ENCODE measurements around the gene ARID1B.

ARID1B gene

GRCh38 chr6:156946370-156946936 is 169.3 kb downstream of the ARID1B start:
- no peak for DNase-seq

- no peak for DNase-seq
Measured at GRCh38 chr6:156948277-156948676, 171.1 kb downstream of the ARID1B start.

- no peak for DNase-seq
Measured at GRCh38 chr6:156948807-156949206, 171.6 kb downstream of the ARID1B start.

- no peak for DNase-seq
Measured at GRCh38 chr6:156949376-156949775, 172.2 kb downstream of the ARID1B start.

- no peak for DNase-seq
Measured at GRCh38 chr6:156950084-156950483, 172.9 kb downstream of the ARID1B start.

- no peak for DNase-seq
Measured at GRCh38 chr6:156950531-156950930, 173.4 kb downstream of the ARID1B start.

- no peak for DNase-seq
Measured at GRCh38 chr6:156952401-156952800, 175.2 kb downstream of the ARID1B start.

GRCh38 chr6:156953127-156953478 is 175.9 kb downstream of the ARID1B start:
- no peak for DNase-seq

- DNase-seq: no peak
Measured at GRCh38 chr6:156953479-156954146, 176.4 kb downstream of the ARID1B start.

- no peak for DNase-seq
Measured at GRCh38 chr6:156954191-156954590, 177.0 kb downstream of the ARID1B start.

- no peak for DNase-seq
Measured at GRCh38 chr6:156954816-156955215, 177.6 kb downstream of the ARID1B start.

- no peak for DNase-seq
Measured at GRCh38 chr6:156955494-156956183, 178.5 kb downstream of the ARID1B start.

GRCh38 chr6:156956286-156956685 is 179.1 kb downstream of the ARID1B start:
- DNase-seq: no peak

GRCh38 chr6:156957931-156958547 is 180.9 kb downstream of the ARID1B start:
- DNase-seq: no peak

GRCh38 chr6:156960525-156960924 is 183.3 kb downstream of the ARID1B start:
- DNase-seq: no peak

- no peak for DNase-seq
Measured at GRCh38 chr6:156961282-156961892, 184.2 kb downstream of the ARID1B start.

GRCh38 chr6:156963712-156964700 is 186.8 kb downstream of the ARID1B start:
- no peak for DNase-seq

GRCh38 chr6:156967852-156968251 is 190.7 kb downstream of the ARID1B start:
- no peak for DNase-seq

GRCh38 chr6:156969233-156969632 is 192.1 kb downstream of the ARID1B start:
- DNase-seq: no peak

- no peak for DNase-seq
Measured at GRCh38 chr6:156970595-156971112, 193.5 kb downstream of the ARID1B start.

GRCh38 chr6:156971153-156971885 is 194.1 kb downstream of the ARID1B start:
- no peak for DNase-seq
